Measurements from ENCODE around the gene TSSK3. TPM values are rescaled to one million over a fixed set of nuclear protein-coding genes. Genes with fewer than 3 reads are reported as not detected.

Gene TSSK3
- total RNA-seq, 1 experiment from 2014 or later = 1.6 TPM

DNA sequence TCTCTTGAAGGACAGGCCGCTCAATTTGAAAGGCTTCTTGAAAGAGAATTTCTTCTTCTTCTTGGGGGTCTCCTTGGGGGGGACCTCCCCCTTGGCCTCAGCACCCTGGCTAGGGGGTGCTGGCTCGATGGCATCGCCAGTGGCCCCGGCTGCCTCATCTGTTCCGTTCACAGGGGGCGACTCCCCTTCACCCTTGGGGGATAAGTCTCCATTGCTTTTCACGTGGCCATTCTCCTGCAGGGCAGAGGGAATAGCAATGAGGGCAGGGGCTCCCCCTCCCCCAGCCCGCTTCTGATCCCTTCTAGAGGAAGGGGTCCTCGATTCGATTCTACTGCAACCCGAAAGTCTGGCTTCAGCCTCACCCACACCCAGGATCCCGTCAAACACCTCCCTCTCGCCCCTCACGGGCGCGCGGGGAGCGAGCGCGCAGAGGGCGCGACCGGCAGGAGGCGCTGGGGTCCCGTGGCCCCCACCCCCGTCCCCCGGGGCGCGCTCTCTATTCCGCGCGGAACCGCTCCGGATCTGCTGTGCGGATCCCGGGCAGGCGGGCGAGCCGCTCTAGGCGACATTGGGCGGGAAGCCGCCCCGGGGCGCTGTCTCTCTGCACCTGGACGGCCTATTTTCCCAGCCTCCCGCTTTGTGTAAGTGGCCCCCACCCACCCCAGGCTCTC, 27.3 kb upstream of the TSSK3 start:
- DNase-seq (ENCODE audit: low read depth, low spot score) (no peak), ATAC-seq (peak; percentile 47)
- intact Hi-C loops (cut with micrococcal nuclease) = no loop called here
- Histone ChIP-seq H2AFZ (ENCODE audit: low read depth, low read length, poor library complexity, severe bottlenecking) (no peak overlapping the region), H3K9me3 (ENCODE audit: control insufficient read depth in 1 of 2, insufficient read depth in 1 of 2, low read depth in 1 of 2, low read length in 2 of 2) (no peaks in the 10 kb centered on the region), H4K20me1 (ENCODE audit: insufficient read depth) (no peaks in the 10 kb centered on the region), H3K4me3 (replicated peaks in 1 of 2; ENCODE audit: low read depth in 1 of 2, low read length in 2 of 2) (peak overlapping the region; percentile 61 to 77), H3K9ac (ENCODE audit: low read length) (peak overlapping the region; percentile 78), H3K4me2 (ENCODE audit: low read length) (peak overlapping the region; percentile 93), H3K27ac (ENCODE audit: low read depth, low read length) (peak overlapping the region; percentile 70), H3K36me3 (ENCODE audit: control insufficient read depth in 1 of 2, insufficient read depth in 2 of 2, low read length in 2 of 2) (peaks cover 6 to 29% of the 10 kb centered on the region in 2 experiments; a peak in 3 of 4 replicates), H3K4me1 (ENCODE audit: control insufficient read depth in 1 of 2, insufficient read depth in 2 of 2, low read length in 2 of 2) (peaks cover 22 to 62% of the 10 kb centered on the region in 2 experiments), H3K9me2 (ENCODE audit: insufficient read depth) (no peaks in the 10 kb centered on the region), H3K27me3 (ENCODE audit: insufficient read depth, low read length) (no peaks in the 10 kb centered on the region), H3K79me2 (ENCODE audit: insufficient read depth, low read length) (peaks cover 24% of the 10 kb centered on the region)
- CTCF ChIA-PET = no interaction called here
- RAD21 ChIA-PET (ENCODE audit: low non-redundant PET in 1 of 2, low total read pairs in 2 of 2, uncharacterized antibody in 2 of 2, unreplicated experiment in 2 of 2) = no interaction called here
- POLR2A ChIA-PET = interaction anchor here (1.2 to 2.1 kb wide), 4 partner anchors 11 to 155 kb away, joined by 4 to 22 read pairs (median 11); partner anchors contain the start of gene TXLNA
- no TSS peak for BruUV-seq (replicated peaks)
- peak; percentile 33 for TF ChIP-seq RAD21 (IDR thresholded peaks at IDR 0.05; ENCODE audit: low read depth)
- TF ChIP-seq, protein P1, sequence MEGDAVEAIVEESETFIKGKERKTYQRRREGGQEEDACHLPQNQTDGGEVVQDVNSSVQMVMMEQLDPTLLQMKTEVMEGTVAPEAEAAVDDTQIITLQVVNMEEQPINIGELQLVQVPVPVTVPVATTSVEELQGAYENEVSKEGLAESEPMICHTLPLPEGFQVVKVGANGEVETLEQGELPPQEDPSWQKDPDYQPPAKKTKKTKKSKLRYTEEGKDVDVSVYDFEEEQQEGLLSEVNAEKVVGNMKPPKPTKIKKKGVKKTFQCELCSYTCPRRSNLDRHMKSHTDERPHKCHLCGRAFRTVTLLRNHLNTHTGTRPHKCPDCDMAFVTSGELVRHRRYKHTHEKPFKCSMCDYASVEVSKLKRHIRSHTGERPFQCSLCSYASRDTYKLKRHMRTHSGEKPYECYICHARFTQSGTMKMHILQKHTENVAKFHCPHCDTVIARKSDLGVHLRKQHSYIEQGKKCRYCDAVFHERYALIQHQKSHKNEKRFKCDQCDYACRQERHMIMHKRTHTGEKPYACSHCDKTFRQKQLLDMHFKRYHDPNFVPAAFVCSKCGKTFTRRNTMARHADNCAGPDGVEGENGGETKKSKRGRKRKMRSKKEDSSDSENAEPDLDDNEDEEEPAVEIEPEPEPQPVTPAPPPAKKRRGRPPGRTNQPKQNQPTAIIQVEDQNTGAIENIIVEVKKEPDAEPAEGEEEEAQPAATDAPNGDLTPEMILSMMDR (IDR thresholded peaks at IDR 0.05 in 2 of 3, conservative IDR thresholded peaks at IDR 0.05 in 1 of 3; ENCODE audit: borderline replicate concordance in 1 of 3, insufficient read depth in 1 of 3, low read depth in 2 of 3, low read length in 2 of 3) = peak; percentile 41 to 80 (median 61); a peak in 5 of 6 replicates
- no peak for TF ChIP-seq YY1 (IDR thresholded peaks at IDR 0.05; ENCODE audit: extremely low read depth, insufficient replicate concordance, low read depth, low read length)

DNA sequence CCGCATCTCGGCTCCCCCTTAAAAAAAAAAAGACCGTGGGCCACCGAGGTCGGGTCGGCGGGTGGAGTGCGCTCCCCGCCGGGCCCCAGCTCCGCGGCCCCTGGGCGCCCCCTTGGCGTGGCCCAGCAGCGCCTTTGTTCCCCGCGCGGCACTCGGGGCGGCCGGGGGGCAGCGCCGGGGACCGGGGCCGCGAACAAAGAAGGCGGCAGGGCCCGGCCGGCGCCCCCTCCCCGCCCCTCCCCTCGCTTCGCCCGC, 26.9 kb upstream of the TSSK3 start:
- Histone ChIP-seq H3K9ac (ENCODE audit: low read length) (peak overlapping the region; percentile 78), H3K27me3 (ENCODE audit: insufficient read depth, low read length) (no peaks in the 10 kb centered on the region), H3K36me3 (ENCODE audit: control insufficient read depth in 1 of 2, insufficient read depth in 2 of 2, low read length in 2 of 2) (peaks cover 6 to 28% of the 10 kb centered on the region in 2 experiments; a peak in 3 of 4 replicates), H3K4me1 (ENCODE audit: control insufficient read depth in 1 of 2, insufficient read depth in 2 of 2, low read length in 2 of 2) (peaks cover 22 to 62% of the 10 kb centered on the region in 2 experiments), H3K4me3 (replicated peaks in 1 of 2; ENCODE audit: low read depth in 1 of 2, low read length in 2 of 2) (peak overlapping the region; percentile 61 to 77), H3K79me2 (ENCODE audit: insufficient read depth, low read length) (peaks cover 24% of the 10 kb centered on the region), H3K27ac (ENCODE audit: low read depth, low read length) (peak overlapping the region; percentile 70), H3K9me2 (ENCODE audit: insufficient read depth) (no peaks in the 10 kb centered on the region), H3K4me2 (ENCODE audit: low read length) (peak overlapping the region; percentile 93), H4K20me1 (ENCODE audit: insufficient read depth) (no peaks in the 10 kb centered on the region), H2AFZ (ENCODE audit: low read depth, low read length, poor library complexity, severe bottlenecking) (no peak overlapping the region), H3K9me3 (ENCODE audit: control insufficient read depth in 1 of 2, insufficient read depth in 1 of 2, low read depth in 1 of 2, low read length in 2 of 2) (no peaks in the 10 kb centered on the region)
- ATAC-seq (peak; percentile 27), DNase-seq (ENCODE audit: low read depth, low spot score) (no peak)
- ChIA-PET RAD21 (ENCODE audit: low non-redundant PET in 1 of 2, low total read pairs in 2 of 2, uncharacterized antibody in 2 of 2, unreplicated experiment in 2 of 2) (interaction anchor here in 1 of 2 experiments (1.3 kb wide), 1 partner anchor 93 kb away, joined by 4 read pairs; no protein-coding TSS in a partner anchor), CTCF (interaction anchor here (0.9 to 2.0 kb wide), 2 partner anchors 16 to 114 kb away, joined by 3 to 8 read pairs; no protein-coding TSS in a partner anchor), POLR2A (interaction anchor here (0.9 to 2.1 kb wide), 9 partner anchors 10 to 156 kb away, joined by 3 to 22 read pairs (median 5); partner anchors contain the start of genes HDAC1 and TXLNA)
- intact Hi-C loops (cut with micrococcal nuclease) = no loop called here
- no TSS peak for BruUV-seq (replicated peaks)
- TF ChIP-seq POLR2AphosphoS5 (IDR thresholded peaks at IDR 0.05; ENCODE audit: low read depth, low read length) = no peak
- TF ChIP-seq, protein P2, sequence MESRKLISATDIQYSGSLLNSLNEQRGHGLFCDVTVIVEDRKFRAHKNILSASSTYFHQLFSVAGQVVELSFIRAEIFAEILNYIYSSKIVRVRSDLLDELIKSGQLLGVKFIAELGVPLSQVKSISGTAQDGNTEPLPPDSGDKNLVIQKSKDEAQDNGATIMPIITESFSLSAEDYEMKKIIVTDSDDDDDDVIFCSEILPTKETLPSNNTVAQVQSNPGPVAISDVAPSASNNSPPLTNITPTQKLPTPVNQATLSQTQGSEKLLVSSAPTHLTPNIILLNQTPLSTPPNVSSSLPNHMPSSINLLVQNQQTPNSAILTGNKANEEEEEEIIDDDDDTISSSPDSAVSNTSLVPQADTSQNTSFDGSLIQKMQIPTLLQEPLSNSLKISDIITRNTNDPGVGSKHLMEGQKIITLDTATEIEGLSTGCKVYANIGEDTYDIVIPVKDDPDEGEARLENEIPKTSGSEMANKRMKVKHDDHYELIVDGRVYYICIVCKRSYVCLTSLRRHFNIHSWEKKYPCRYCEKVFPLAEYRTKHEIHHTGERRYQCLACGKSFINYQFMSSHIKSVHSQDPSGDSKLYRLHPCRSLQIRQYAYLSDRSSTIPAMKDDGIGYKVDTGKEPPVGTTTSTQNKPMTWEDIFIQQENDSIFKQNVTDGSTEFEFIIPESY (IDR thresholded peaks at IDR 0.05; ENCODE audit: extremely low read depth, insufficient replicate concordance, low read length) = no peak
- TF ChIP-seq ZNF274 (IDR thresholded peaks at IDR 0.05; ENCODE audit: low read depth, low read length) = no peak
- no peak for TF ChIP-seq TCF7L2 (IDR thresholded peaks at IDR 0.05; ENCODE audit: borderline replicate concordance, extremely low read depth, insufficient read depth, insufficient read length)
- TF ChIP-seq FOSL1 (IDR thresholded peaks at IDR 0.05; ENCODE audit: low read depth) = no peak
- TF ChIP-seq SP1 (IDR thresholded peaks at IDR 0.05; ENCODE audit: low read depth) = no peak

Measured in HCT116 (cell line).